Keratinocyte (primary cell): Measurements from ENCODE around the gene SMCR8. TPM values are rescaled to one million over a fixed set of nuclear protein-coding genes. Genes with fewer than 3 reads are reported as not detected.

Experiments used
- DNase-seq: peaks from one replicate; pipeline ENCODE4 v3.0.0-alpha.2; 2011; ENCODE audit warnings: low read depth, missing footprints, low spot score
- FAIRE-seq: peaks from 2 replicates; lab custom pipeline; 2011; peaks lifted over from hg19 to GRCh38; lab: Jason Lieb, UNC
- H2AFZ ChIP-seq: 2 replicates; pipeline ENCODE4 v1.6.0; 2012; ENCODE audit warnings: low read length, control low read depth, inconsistent platforms; ENCODE audit not compliant: control insufficient read depth
- H3K27ac ChIP-seq: 2 replicates; pipeline ENCODE4 v1.5.1; 2011; ENCODE audit warnings: low read length; ENCODE audit not compliant: control insufficient read depth, insufficient read depth
- H3K27me3 ChIP-seq: 3 replicates; pipeline ENCODE4 v1.6.0; 2011; ENCODE audit warnings: low read length; ENCODE audit not compliant: control insufficient read depth, insufficient read depth; ENCODE audit errors: extremely low read depth
- H3K36me3 ChIP-seq, 2 experiments: 2 replicates in 1 of 2; 3 replicates in 1 of 2; pipeline ENCODE4 v1.5.1; 2011; ENCODE audit warnings: low read length in 2 of 2, mild to moderate bottlenecking in 1 of 2; ENCODE audit not compliant: control insufficient read depth in 2 of 2, insufficient read depth in 2 of 2; ENCODE audit errors: extremely low read depth in 1 of 2
- H3K4me1 ChIP-seq: 3 replicates; pipeline ENCODE4 v1.5.1; 2011; ENCODE audit warnings: low read length; ENCODE audit not compliant: control insufficient read depth, insufficient read depth; ENCODE audit errors: extremely low read depth
- H3K4me2 ChIP-seq: 3 replicates; pipeline ENCODE4 v1.6.0; 2011; ENCODE audit warnings: low read depth, low read length; ENCODE audit not compliant: control insufficient read depth, insufficient read depth; ENCODE audit errors: extremely low read depth
- H3K4me3 ChIP-seq, 3 experiments: fragments of 200-600 bp in 1 of 3; sonication (generic) in 1 of 3; 2 replicates in 2 of 3; 3 replicates in 1 of 3; pipeline ENCODE4 v1.5.1; 2011 to 2016; ENCODE audit warnings: low read length in 3 of 3, mild to moderate bottlenecking in 3 of 3, control low read depth in 2 of 3, inconsistent platforms in 1 of 3, low read depth in 1 of 3, mixed read lengths in 1 of 3, mixed run types in 1 of 3, moderate library complexity in 1 of 3; ENCODE audit not compliant: control insufficient read depth in 2 of 3, insufficient read depth in 2 of 3; ENCODE audit errors: extremely low read depth in 1 of 3
- H3K79me2 ChIP-seq: 2 replicates; pipeline ENCODE4 v1.6.0; 2012; ENCODE audit warnings: low read length; ENCODE audit not compliant: control insufficient read depth, insufficient read depth
- H3K9ac ChIP-seq: 3 replicates; pipeline ENCODE4 v1.6.0; 2011; ENCODE audit warnings: low read length; ENCODE audit not compliant: control insufficient read depth, insufficient read depth; ENCODE audit errors: extremely low read depth
- H3K9me1 ChIP-seq: 3 replicates; pipeline ENCODE4 v1.6.0; 2011; ENCODE audit warnings: low read length; ENCODE audit not compliant: control insufficient read depth, insufficient read depth; ENCODE audit errors: extremely low read depth
- H3K9me3 ChIP-seq: 2 replicates; pipeline ENCODE4 v1.5.1; 2012; ENCODE audit warnings: low read depth, low read length; ENCODE audit not compliant: control insufficient read depth
- H4K20me1 ChIP-seq: 3 replicates; pipeline ENCODE4 v1.6.0; 2011; ENCODE audit warnings: low read length; ENCODE audit not compliant: control insufficient read depth, insufficient read depth; ENCODE audit errors: extremely low read depth
- EZH2 ChIP-seq: IDR thresholded peaks from one replicate; pipeline ENCODE4 v1.6.1; 2012; ENCODE audit warnings: inconsistent platforms, mild to moderate bottlenecking, low read length, moderate library complexity
- dilution Hi-C: fragments of 300-500 bp; cut with MboI; formaldehyde crosslinking; loops from one replicate; pipeline ENCODE4 v1.7.0; 2020; ENCODE audit warnings: low sequenced_read_pairs; ENCODE audit not compliant: extremely low pct_ligation_motif_present
- polyA plus RNA-seq, 5 experiments: library from polyadenylated mRNA; depleted of rRNA in 3 of 5; stranded (reverse) in 3 of 5; stranded (forward) in 1 of 5; unstranded in 1 of 5; fragments of >200 nt; gene quantifications; 1 replicate in 1 of 5; 2 replicates in 3 of 5; 3 replicates in 1 of 5; pipeline versions ENCODE4 v1.2.1 to v1.2.3, GENCODE V29; 2011 to 2012; ENCODE audit warnings: missing spikeins in 2 of 5, low read depth in 1 of 5, low replicate concordance in 1 of 5
- TF ChIP-seq, protein P1 (sequence below), 3 experiments: IDR thresholded peaks in 1 of 3; conservative IDR thresholded peaks in 1 of 3; optimal IDR thresholded peaks in 1 of 3; 2 replicates in 2 of 3; 3 replicates in 1 of 3; pipeline versions ENCODE3 to v1.5.1; 2011; ENCODE audit warnings: low read length in 3 of 3, mild to moderate bottlenecking in 3 of 3, moderate library complexity in 2 of 3, control low read depth in 1 of 3, inconsistent platforms in 1 of 3; ENCODE audit not compliant: insufficient read depth in 2 of 3; ENCODE audit errors: extremely low read depth in 1 of 3

SMCR8 gene
- polyA plus RNA-seq, 1 donor (not counting 4 experiments of a cell fraction or from before 2014, with no cell fraction given) = 7.8 TPM

DNA sequence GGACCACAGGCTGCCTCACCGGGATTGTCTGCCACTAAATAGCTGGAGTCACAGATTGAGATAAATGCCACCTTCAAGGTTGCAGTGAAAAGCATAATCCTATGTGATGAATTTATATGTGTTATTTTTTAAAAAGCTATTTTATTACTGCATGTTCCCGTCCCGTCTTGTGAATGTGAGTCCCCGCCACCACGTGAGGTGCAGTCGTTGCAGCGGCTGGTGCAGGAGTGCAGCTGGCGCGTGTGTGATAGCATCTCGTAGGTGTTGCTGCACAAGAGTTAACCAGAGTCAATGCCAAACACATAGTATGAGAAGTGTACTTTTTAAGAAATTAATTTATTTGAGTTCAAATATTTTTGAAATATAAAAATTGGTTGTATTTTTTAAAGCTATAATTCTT, 12.5 kb downstream of the SMCR8 start:
- Histone ChIP-seq H3K27me3 (no peaks in the 10 kb centered on the region), H3K9me1 (no peaks in the 10 kb centered on the region), H3K4me3 (no peak overlapping the region), H3K79me2 (no peaks in the 10 kb centered on the region), H3K36me3 (peaks cover 24 to 28% of the 10 kb centered on the region in 2 experiments), H3K27ac (no peak overlapping the region), H3K4me2 (no peak overlapping the region), H3K9me3 (no peaks in the 10 kb centered on the region), H2AFZ (no peak overlapping the region), H3K9ac (no peak overlapping the region), H3K4me1 (no peaks in the 10 kb centered on the region), H4K20me1 (no peaks in the 10 kb centered on the region)
- FAIRE-seq (no peak), DNase-seq (no peak)
- dilution Hi-C loops = no loop called here
- TF ChIP-seq, protein P1, sequence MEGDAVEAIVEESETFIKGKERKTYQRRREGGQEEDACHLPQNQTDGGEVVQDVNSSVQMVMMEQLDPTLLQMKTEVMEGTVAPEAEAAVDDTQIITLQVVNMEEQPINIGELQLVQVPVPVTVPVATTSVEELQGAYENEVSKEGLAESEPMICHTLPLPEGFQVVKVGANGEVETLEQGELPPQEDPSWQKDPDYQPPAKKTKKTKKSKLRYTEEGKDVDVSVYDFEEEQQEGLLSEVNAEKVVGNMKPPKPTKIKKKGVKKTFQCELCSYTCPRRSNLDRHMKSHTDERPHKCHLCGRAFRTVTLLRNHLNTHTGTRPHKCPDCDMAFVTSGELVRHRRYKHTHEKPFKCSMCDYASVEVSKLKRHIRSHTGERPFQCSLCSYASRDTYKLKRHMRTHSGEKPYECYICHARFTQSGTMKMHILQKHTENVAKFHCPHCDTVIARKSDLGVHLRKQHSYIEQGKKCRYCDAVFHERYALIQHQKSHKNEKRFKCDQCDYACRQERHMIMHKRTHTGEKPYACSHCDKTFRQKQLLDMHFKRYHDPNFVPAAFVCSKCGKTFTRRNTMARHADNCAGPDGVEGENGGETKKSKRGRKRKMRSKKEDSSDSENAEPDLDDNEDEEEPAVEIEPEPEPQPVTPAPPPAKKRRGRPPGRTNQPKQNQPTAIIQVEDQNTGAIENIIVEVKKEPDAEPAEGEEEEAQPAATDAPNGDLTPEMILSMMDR (optimal IDR thresholded peaks at IDR 0.05 in 1 of 3, IDR thresholded peaks at IDR 0.05 in 1 of 3, conservative IDR thresholded peaks at IDR 0.05 in 1 of 3; ENCODE audit: extremely low read depth in 1 of 3, insufficient read depth in 2 of 3, low read length in 3 of 3) = no peak
- TF ChIP-seq EZH2 = no peak

DNA sequence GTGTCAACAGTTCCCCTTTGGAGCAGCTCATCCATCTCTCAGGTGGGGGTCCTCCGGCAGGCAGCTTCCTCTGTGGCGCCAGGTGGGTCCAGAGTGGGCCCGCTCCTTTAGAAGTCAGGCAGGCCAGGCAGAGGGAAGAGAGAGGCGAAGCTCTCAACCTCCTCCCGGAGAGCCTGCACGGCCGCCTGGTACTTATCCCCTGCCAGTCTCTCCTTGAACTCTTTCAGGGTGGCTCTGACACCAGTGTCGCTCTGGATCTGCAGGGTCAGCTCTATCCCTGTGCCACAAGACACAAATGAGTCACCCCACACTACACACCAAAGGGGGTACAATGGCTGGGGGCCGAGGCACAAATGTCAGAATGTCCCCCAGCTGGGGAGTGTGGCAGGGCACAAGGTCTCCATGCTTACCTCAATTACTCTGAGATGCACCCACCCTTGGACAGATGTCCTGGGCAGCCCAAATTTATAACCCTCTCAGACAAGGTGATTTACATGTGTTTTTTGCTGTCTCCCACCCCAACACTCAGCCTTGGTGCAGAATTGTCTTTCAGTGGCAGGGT, 13.6 kb downstream of the SMCR8 start:
- H4K20me1 ChIP-seq = no peaks in the 10 kb centered on the region
- FAIRE-seq = no peak
- no peak overlapping the region for H2AFZ ChIP-seq
- peaks cover 14 to 24% of the 10 kb centered on the region in 2 experiments for H3K36me3 ChIP-seq
- TF ChIP-seq, protein P1 (optimal IDR thresholded peaks at IDR 0.05 in 1 of 3, IDR thresholded peaks at IDR 0.05 in 1 of 3, conservative IDR thresholded peaks at IDR 0.05 in 1 of 3; ENCODE audit: extremely low read depth in 1 of 3, insufficient read depth in 2 of 3, low read length in 3 of 3) = no peak
- TF ChIP-seq EZH2 = no peak
- no peaks in the 10 kb centered on the region for H3K79me2 ChIP-seq
- H3K4me3 ChIP-seq = no peak overlapping the region
- no peak overlapping the region for H3K27ac ChIP-seq
- no peaks in the 10 kb centered on the region for H3K9me1 ChIP-seq
- no peaks in the 10 kb centered on the region for H3K4me1 ChIP-seq
- H3K27me3 ChIP-seq = no peaks in the 10 kb centered on the region
- no peak overlapping the region for H3K4me2 ChIP-seq
- no peaks in the 10 kb centered on the region for H3K9me3 ChIP-seq
- H3K9ac ChIP-seq = no peak overlapping the region
- DNase-seq = no peak
- dilution Hi-C loops = no loop called here
